WERI-Rb-1 (cell line): ENCODE data around the gene ARSA.
A peak's percentile ranks its signal among the peaks of the same experiment; 100 is the strongest.

Source experiments
- DNase-seq: peaks from one replicate; pipeline ENCODE4 v3.0.0-alpha.2; 2020
- H3K27ac ChIP-seq: fragments of 250-450 bp; sonication (Bioruptor Pico); 2 replicates; pipeline ENCODE4 v1.5.1; 2020; ENCODE audit warnings: mild to moderate bottlenecking, moderate library complexity
- H3K27me3 ChIP-seq: fragments of 250-450 bp; sonication (Bioruptor Pico); 2 replicates; pipeline ENCODE4 v1.5.1; 2021; ENCODE audit warnings: mild to moderate bottlenecking, low read depth, moderate library complexity; ENCODE audit not compliant: insufficient read depth, severe bottlenecking
- H3K36me3 ChIP-seq: fragments of 250-450 bp; sonication (Bioruptor Pico); 2 replicates; pipeline ENCODE4 v1.5.1; 2020; ENCODE audit warnings: mild to moderate bottlenecking, moderate library complexity
- H3K4me3 ChIP-seq: 2 replicates; pipeline ENCODE4 v1.5.1; 2011; ENCODE audit warnings: low read depth, mild to moderate bottlenecking, control low read depth, low read length
- H3K9me3 ChIP-seq: fragments of 250-450 bp; sonication (Bioruptor Pico); 2 replicates; pipeline ENCODE4 v1.5.1; 2021; ENCODE audit warnings: mild to moderate bottlenecking, moderate library complexity; ENCODE audit not compliant: severe bottlenecking
- CTCF ChIP-seq: IDR thresholded peaks from 2 replicates; pipeline ENCODE4 v1.5.1; 2011; ENCODE audit warnings: low read depth, mild to moderate bottlenecking, control low read depth, inconsistent platforms, low read length

ARSA gene

DNA sequence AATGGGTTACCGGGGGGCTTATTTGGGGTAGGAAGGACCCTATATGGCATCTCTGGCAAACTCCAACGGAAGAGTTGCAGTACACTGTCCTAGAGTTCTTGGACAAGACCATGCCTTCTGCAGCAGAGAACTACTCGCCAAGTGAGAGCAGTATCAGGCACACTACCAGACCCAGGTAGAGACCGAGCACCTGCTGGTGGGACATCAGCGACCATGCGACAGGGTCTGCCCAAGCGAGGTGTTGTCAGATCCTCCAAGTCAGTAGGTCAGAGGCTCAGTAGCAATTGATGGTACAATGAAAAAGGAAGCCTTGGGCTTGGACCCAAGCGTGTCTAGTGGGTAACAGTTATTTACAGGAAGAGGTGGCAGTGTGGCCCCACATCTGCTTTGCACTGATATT lies 42.2 kb downstream of the ARSA start:
- no peaks in the 10 kb centered on the region for H3K27me3 ChIP-seq
- H3K4me3 ChIP-seq, result no peak overlapping the region
- H3K36me3 ChIP-seq, result peaks cover 14% of the 10 kb centered on the region
- TF ChIP-seq CTCF, result no peak
- H3K27ac ChIP-seq, result no peak overlapping the region
- DNase-seq, result no peak
- no peaks in the 10 kb centered on the region for H3K9me3 ChIP-seq

DNA sequence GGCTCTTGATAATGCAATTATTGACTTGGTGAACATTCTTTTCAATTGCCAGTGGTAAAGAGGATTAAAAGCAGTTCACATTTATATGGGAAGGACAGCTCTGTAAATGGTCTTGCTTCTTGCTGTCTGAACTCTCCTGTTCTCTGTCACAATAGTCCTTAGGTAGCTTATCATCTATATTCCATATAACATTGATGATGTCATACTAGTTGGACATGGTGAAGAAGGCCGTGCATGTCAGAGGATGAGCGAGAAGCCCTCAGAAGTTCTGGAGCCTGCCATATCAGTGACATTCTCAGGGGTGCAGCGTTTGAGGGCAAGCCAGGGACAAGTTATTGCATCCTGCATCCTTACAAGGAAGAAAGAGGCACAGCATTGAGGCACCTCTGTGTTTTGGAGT lies 42.7 kb downstream of the ARSA start:
- TF ChIP-seq CTCF, result no peak
- DNase-seq, result no peak
- Histone ChIP-seq H3K9me3 (no peaks in the 10 kb centered on the region), H3K4me3 (no peak overlapping the region), H3K27me3 (no peaks in the 10 kb centered on the region), H3K36me3 (peaks cover 19% of the 10 kb centered on the region), H3K27ac (no peak overlapping the region)

DNA sequence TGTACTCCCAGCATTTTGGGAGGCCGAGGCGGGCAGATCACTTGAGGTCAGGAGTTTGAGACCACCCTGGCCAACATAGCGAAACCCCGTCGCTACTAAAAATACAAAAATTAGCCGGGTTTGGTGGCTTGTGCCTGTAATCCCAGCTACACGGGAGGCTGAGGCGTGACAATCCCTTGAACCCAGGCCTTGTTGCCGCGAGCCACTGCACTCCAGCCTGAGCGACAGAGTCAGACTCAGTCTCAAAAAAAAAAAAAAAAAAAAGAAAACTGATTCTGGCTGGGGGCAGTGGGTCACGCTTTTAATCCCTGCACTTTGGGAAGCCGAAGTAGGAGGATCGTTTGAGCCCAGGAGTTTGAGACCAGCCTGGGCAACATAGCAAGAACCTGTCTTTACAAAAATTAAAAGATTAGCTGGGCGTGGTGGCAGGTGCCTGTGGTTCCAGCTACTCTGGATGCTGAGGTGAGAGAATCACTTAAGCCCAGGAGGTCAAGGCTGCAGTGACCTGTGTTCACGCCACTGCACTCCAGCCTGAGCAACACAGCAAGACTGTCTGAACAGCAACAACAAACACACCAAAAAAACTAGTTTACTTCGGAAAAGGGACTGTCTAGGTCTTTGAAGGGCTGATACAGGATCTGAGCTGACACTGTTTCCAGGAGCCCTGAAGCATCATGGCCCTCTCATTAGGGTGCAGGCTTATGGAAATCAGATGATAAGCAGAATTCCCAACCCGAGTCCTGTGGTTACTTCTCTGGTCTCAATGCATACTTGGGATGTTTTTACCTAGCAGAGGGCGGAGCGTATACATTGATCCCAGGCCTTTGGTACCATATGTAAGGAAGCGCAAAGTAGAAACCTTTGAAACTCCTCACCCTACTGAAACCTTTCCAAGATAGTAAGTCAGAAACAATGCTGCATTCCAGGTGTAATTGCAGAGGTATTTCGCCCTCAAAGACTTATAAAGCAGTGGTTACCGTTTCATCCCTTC lies 43.6 kb downstream of the ARSA start:
- H3K9me3 ChIP-seq, result no peaks in the 10 kb centered on the region
- TF ChIP-seq CTCF, result no peak
- H3K27ac ChIP-seq, result no peak overlapping the region
- H3K4me3 ChIP-seq, result no peak overlapping the region
- H3K36me3 ChIP-seq, result peaks cover 25% of the 10 kb centered on the region
- no peaks in the 10 kb centered on the region for H3K27me3 ChIP-seq
- DNase-seq, result no peak

DNA sequence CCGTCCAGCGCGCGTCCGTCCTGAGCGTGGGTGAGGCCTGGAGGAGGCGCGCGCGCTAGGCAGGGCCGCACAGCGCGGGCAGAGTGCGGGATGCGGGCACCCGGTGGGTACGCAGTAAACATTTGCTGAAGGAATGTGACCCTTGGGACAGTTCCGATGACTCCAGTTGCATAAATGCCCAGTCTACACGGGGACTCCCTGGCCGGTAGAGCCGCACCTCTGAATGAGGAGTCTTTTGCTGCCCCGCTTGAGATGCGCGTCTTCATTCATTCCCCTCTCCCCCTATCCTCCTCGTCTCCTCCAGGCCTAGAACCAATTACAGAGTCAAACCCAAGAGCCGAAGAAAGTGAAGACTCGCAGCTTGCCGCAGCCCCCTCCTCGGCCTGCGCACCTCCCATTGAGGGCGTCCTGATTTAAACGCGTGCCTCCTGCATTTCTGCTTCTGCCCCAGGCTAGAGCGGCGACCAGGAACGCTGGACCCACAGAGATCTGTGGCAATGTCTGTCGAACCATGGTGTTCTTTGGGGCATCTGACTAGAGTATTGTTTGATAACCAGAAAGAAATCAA lies 44.6 kb downstream of the ARSA start:
- H3K27me3 ChIP-seq, result no peaks in the 10 kb centered on the region
- no peaks in the 10 kb centered on the region for H3K9me3 ChIP-seq
- no peak for TF ChIP-seq CTCF
- peak overlapping the region; percentile 81 for H3K4me3 ChIP-seq
- DNase-seq, result no peak
- H3K36me3 ChIP-seq, result peaks cover 34% of the 10 kb centered on the region
- H3K27ac ChIP-seq, result peak overlapping the region; percentile 98

- Histone ChIP-seq H3K4me3 (peak within 1 kb of the TSS; percentile 81), H3K27me3 (no peaks in the 10 kb centered on the region), H3K27ac (peak within 1 kb of the TSS; percentile 98), H3K9me3 (no peaks in the 10 kb centered on the region), H3K36me3 (peaks cover 34% of the 10 kb centered on the region)
- TF ChIP-seq CTCF, result no peak
- peak; percentile 99 for DNase-seq
Measured at GRCh38 chr22:50582493-50583293, 45.3 kb downstream of the ARSA start, which contains the start of gene CHKB. TSS of gene CHKB (minus strand) at chr22:50582849. CDS start at chr22:50582781, 68 bp downstream.
